ENCODE data around the gene SLC25A30.

Gene SLC25A30, protein sequence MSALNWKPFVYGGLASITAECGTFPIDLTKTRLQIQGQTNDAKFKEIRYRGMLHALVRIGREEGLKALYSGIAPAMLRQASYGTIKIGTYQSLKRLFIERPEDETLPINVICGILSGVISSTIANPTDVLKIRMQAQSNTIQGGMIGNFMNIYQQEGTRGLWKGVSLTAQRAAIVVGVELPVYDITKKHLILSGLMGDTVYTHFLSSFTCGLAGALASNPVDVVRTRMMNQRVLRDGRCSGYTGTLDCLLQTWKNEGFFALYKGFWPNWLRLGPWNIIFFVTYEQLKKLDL

GRCh38 chr13:45417790-45418534 lies at the start of gene SLC25A30:
TSS of gene SLC25A30 (minus strand) at chr13:45418373. CDS start at chr13:45411425, 6,948 bp downstream.
- Histone ChIP-seq H3K9me3 (ENCODE audit: control insufficient read depth in 2 of 2, low read length in 2 of 2) (no peaks in the 10 kb centered on the region), H3K4me3 (ENCODE audit: low read length in 2 of 2) (peak within 1 kb of the TSS; percentile 72 to 87), H3K9ac (ENCODE audit: low read length in 2 of 2) (peak within 1 kb of the TSS; percentile 66), H3K27ac (ENCODE audit: low read length) (peak within 1 kb of the TSS; percentile 70), H3K36me3 (ENCODE audit: control insufficient read depth in 2 of 2, insufficient read depth in 2 of 2, low read length in 2 of 2) (no peaks in the 10 kb centered on the region), H3K27me3 (ENCODE audit: control insufficient read depth in 1 of 2, insufficient read depth in 2 of 2, low read length in 2 of 2) (no peaks in the 10 kb centered on the region), H3K4me1 (ENCODE audit: control insufficient read depth, insufficient read depth, low read length) (peaks cover 15% of the 10 kb centered on the region)

GRCh38 chr13:45466359-45466758 lies 48.2 kb upstream of the SLC25A30 start:
- peaks cover 11% of the 10 kb centered on the region for H3K4me1 ChIP-seq (ENCODE audit: control insufficient read depth, insufficient read depth, low read length)
- H3K9me3 ChIP-seq (ENCODE audit: control insufficient read depth in 2 of 2, low read length in 2 of 2): no peaks in the 10 kb centered on the region
- no peaks in the 10 kb centered on the region for H3K36me3 ChIP-seq (ENCODE audit: control insufficient read depth in 2 of 2, insufficient read depth in 2 of 2, low read length in 2 of 2)
- H3K4me3 ChIP-seq (ENCODE audit: low read length in 2 of 2): no peak overlapping the region
- H3K27ac ChIP-seq (ENCODE audit: low read length): no peak overlapping the region
- H3K27me3 ChIP-seq (ENCODE audit: control insufficient read depth in 1 of 2, insufficient read depth in 2 of 2, low read length in 2 of 2): no peaks in the 10 kb centered on the region
- no peak overlapping the region for H3K9ac ChIP-seq (ENCODE audit: low read length in 2 of 2)

DNA sequence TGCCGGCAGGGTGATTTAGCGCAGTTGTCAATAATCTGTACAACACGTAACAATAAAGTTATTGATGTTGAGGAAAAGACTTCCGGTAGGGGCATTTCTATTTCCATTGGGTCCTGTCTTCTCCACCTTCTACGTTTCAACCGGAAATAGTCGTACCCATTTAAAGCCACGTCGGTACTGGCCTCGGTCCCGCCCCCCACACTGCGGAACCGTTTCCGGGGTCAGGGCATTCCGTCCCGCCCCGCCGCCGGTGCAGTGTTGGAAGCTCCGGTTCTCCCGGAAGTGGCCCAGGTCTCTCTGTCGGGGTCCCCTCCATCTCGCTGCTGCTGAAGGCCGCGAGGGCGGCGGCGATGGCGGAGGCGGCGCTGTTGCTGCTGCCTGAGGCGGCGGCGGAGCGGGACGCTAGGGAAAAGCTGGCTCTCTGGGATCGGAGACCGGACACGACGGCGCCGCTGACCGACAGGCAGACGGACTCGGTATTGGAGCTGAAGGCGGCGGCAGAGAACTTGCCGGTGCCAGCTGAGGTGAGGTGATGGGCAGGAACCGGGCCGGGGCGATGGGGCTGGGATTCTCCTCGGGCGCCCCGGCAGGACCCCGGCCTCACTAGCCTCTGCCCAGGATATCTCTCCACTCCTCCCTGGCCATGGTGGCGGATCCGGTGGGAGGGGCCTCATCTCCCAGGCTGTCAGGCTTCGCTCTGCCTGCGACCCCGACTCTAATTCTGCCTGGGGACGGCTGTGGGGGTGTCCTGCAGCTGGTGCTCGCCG lies 46.7 kb upstream of the SLC25A30 start, which contains the start of gene COG3:
Gene COG3, plus strand, starts transcription at position 253 of the 767 bp plus-strand sequence. Its CDS starts 98 bp downstream, at position 351.
- no peaks in the 10 kb centered on the region for H3K9me3 ChIP-seq (ENCODE audit: control insufficient read depth in 2 of 2, low read length in 2 of 2)
- peak within 1 kb of the TSS; percentile 79 to 84 for H3K9ac ChIP-seq (ENCODE audit: low read length in 2 of 2)
- H3K4me3 ChIP-seq (ENCODE audit: low read length in 2 of 2): peak within 1 kb of the TSS; percentile 83 to 97
- no peaks in the 10 kb centered on the region for H3K27me3 ChIP-seq (ENCODE audit: control insufficient read depth in 1 of 2, insufficient read depth in 2 of 2, low read length in 2 of 2)
- H3K36me3 ChIP-seq (ENCODE audit: control insufficient read depth in 2 of 2, insufficient read depth in 2 of 2, low read length in 2 of 2): no peaks in the 10 kb centered on the region
- peaks cover 11% of the 10 kb centered on the region for H3K4me1 ChIP-seq (ENCODE audit: control insufficient read depth, insufficient read depth, low read length)
- peak within 1 kb of the TSS; percentile 90 for H3K27ac ChIP-seq (ENCODE audit: low read length)

GRCh38 chr13:45464141-45464686 lies 46.0 kb upstream of the SLC25A30 start:
- Histone ChIP-seq H3K27me3 (ENCODE audit: control insufficient read depth in 1 of 2, insufficient read depth in 2 of 2, low read length in 2 of 2) (no peaks in the 10 kb centered on the region), H3K4me1 (ENCODE audit: control insufficient read depth, insufficient read depth, low read length) (peaks cover 11% of the 10 kb centered on the region), H3K9ac (ENCODE audit: low read length in 2 of 2) (peak overlapping the region; percentile 79 to 81)

GRCh38 chr13:45456196-45456972 lies 38.2 kb upstream of the SLC25A30 start:
- no peaks in the 10 kb centered on the region for H3K36me3 ChIP-seq (ENCODE audit: control insufficient read depth in 2 of 2, insufficient read depth in 2 of 2, low read length in 2 of 2)
- no peak overlapping the region for H3K9ac ChIP-seq (ENCODE audit: low read length in 2 of 2)
- no peak overlapping the region for H3K27ac ChIP-seq (ENCODE audit: low read length)

More at GRCh38 chr13:45464141-45464686, 46.0 kb upstream of the SLC25A30 start:
- Histone ChIP-seq H3K27ac (ENCODE audit: low read length) (peak overlapping the region; percentile 90), H3K4me3 (ENCODE audit: low read length in 2 of 2) (peak overlapping the region; percentile 83 to 97), H3K9me3 (ENCODE audit: control insufficient read depth in 2 of 2, low read length in 2 of 2) (no peaks in the 10 kb centered on the region), H3K36me3 (ENCODE audit: control insufficient read depth in 2 of 2, insufficient read depth in 2 of 2, low read length in 2 of 2) (no peaks in the 10 kb centered on the region)

GRCh38 chr13:45454204-45454603 lies 36.0 kb upstream of the SLC25A30 start:
- H3K4me3 ChIP-seq (ENCODE audit: low read length in 2 of 2): no peak overlapping the region
- H3K36me3 ChIP-seq (ENCODE audit: control insufficient read depth in 2 of 2, insufficient read depth in 2 of 2, low read length in 2 of 2): no peaks in the 10 kb centered on the region
- H3K27ac ChIP-seq (ENCODE audit: low read length): no peak overlapping the region
- no peaks in the 10 kb centered on the region for H3K27me3 ChIP-seq (ENCODE audit: control insufficient read depth in 1 of 2, insufficient read depth in 2 of 2, low read length in 2 of 2)
- H3K9ac ChIP-seq (ENCODE audit: low read length in 2 of 2): no peak overlapping the region
- no peaks in the 10 kb centered on the region for H3K4me1 ChIP-seq (ENCODE audit: control insufficient read depth, insufficient read depth, low read length)
- peaks cover 0 to 2% of the 10 kb centered on the region in 2 donors for H3K9me3 ChIP-seq (ENCODE audit: control insufficient read depth in 2 of 2, low read length in 2 of 2)

More at GRCh38 chr13:45456196-45456972, 38.2 kb upstream of the SLC25A30 start:
- Histone ChIP-seq H3K4me3 (ENCODE audit: low read length in 2 of 2) (no peak overlapping the region), H3K4me1 (ENCODE audit: control insufficient read depth, insufficient read depth, low read length) (no peaks in the 10 kb centered on the region), H3K9me3 (ENCODE audit: control insufficient read depth in 2 of 2, low read length in 2 of 2) (peaks cover 0 to 2% of the 10 kb centered on the region in 2 donors), H3K27me3 (ENCODE audit: control insufficient read depth in 1 of 2, insufficient read depth in 2 of 2, low read length in 2 of 2) (no peaks in the 10 kb centered on the region)

- H3K9me3 ChIP-seq (ENCODE audit: control insufficient read depth in 2 of 2, low read length in 2 of 2): no peaks in the 10 kb centered on the region
- no peaks in the 10 kb centered on the region for H3K36me3 ChIP-seq (ENCODE audit: control insufficient read depth in 2 of 2, insufficient read depth in 2 of 2, low read length in 2 of 2)
- H3K4me1 ChIP-seq (ENCODE audit: control insufficient read depth, insufficient read depth, low read length): no peaks in the 10 kb centered on the region
- no peak overlapping the region for H3K9ac ChIP-seq (ENCODE audit: low read length in 2 of 2)
- H3K27me3 ChIP-seq (ENCODE audit: control insufficient read depth in 1 of 2, insufficient read depth in 2 of 2, low read length in 2 of 2): no peaks in the 10 kb centered on the region
- no peak overlapping the region for H3K27ac ChIP-seq (ENCODE audit: low read length)
- no peak overlapping the region for H3K4me3 ChIP-seq (ENCODE audit: low read length in 2 of 2)
Measured at GRCh38 chr13:45451282-45451681, 33.1 kb upstream of the SLC25A30 start.

DNA sequence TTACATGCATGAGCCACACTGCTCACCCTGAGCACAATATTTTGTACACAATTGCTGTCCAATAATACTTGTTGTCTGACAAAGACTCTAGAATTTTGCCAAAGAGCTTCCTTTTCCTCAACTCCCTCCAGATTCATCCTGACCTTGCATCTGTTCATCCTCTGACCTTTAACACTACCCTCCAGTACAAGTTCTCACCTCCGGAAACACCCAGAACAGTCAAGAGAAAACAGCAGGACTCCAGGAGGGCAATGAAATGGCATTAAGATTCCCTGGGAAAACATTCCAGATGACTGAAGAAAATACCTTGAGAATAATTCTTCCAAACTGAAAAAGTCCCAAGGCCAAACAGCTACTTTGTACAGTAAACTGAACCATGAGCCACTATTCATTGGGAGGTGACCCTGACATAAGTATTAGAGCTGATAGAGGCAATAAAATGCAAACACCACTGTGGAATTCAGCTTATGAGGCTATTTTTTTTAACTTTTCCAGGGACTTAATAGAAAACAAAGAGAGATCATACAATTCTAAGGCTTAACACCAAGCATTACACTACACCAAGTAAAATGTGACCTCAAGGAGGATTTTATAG lies 30.9 kb upstream of the SLC25A30 start:
- Histone ChIP-seq H3K9ac (ENCODE audit: low read length in 2 of 2) (no peak overlapping the region), H3K27me3 (ENCODE audit: control insufficient read depth in 1 of 2, insufficient read depth in 2 of 2, low read length in 2 of 2) (peaks cover 0 to 3% of the 10 kb centered on the region in 2 donors), H3K4me1 (ENCODE audit: control insufficient read depth, insufficient read depth, low read length) (no peaks in the 10 kb centered on the region), H3K36me3 (ENCODE audit: control insufficient read depth in 2 of 2, insufficient read depth in 2 of 2, low read length in 2 of 2) (no peaks in the 10 kb centered on the region), H3K9me3 (ENCODE audit: control insufficient read depth in 2 of 2, low read length in 2 of 2) (no peaks in the 10 kb centered on the region), H3K27ac (ENCODE audit: low read length) (no peak overlapping the region), H3K4me3 (ENCODE audit: low read length in 2 of 2) (no peak overlapping the region)

DNA sequence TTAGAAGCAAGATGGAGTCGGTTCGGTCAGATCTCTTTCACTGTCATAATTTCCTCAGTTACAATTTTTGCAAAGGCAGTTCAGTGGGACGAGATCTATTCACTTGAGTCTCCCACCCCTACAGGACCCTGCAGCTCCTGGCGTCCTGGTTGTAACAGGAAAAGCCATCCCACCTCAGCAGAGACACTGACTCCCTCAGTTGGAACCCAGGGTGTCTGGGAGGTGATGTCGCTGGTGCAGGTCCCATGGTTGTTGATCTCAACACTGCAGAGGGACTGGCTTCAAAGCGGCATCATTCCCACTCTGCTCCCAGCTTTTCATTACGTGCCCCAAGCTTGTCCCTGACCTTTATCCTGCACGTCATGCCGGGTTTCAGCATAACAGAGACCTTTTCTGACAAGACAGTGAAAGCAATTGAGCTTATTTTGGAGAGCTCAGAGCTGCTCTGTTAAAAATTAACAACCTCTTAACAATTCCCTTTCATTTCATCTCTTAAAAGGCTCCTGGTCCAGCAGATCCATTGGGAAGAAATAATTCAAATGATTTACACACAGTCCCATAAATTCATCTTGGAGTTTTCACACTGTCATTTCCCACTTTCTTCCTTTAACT lies 29.0 kb upstream of the SLC25A30 start:
- H3K27me3 ChIP-seq (ENCODE audit: control insufficient read depth in 1 of 2, insufficient read depth in 2 of 2, low read length in 2 of 2): peaks cover 0 to 3% of the 10 kb centered on the region in 2 donors
- no peak overlapping the region for H3K4me3 ChIP-seq (ENCODE audit: low read length in 2 of 2)
- H3K36me3 ChIP-seq (ENCODE audit: control insufficient read depth in 2 of 2, insufficient read depth in 2 of 2, low read length in 2 of 2): no peaks in the 10 kb centered on the region
- H3K4me1 ChIP-seq (ENCODE audit: control insufficient read depth, insufficient read depth, low read length): no peaks in the 10 kb centered on the region
- H3K9ac ChIP-seq (ENCODE audit: low read length in 2 of 2): no peak overlapping the region
- H3K27ac ChIP-seq (ENCODE audit: low read length): no peak overlapping the region
- H3K9me3 ChIP-seq (ENCODE audit: control insufficient read depth in 2 of 2, low read length in 2 of 2): no peaks in the 10 kb centered on the region

All from stomach smooth muscle (tissue), 2 donors.